ENCODE data around the gene WDR1. TPM values are rescaled to one million over a fixed set of nuclear protein-coding genes. Genes with fewer than 3 reads are reported as not detected.

The WDR1 gene
- total RNA-seq, 1 experiment from 2014 or later = 367 TPM

DNA sequence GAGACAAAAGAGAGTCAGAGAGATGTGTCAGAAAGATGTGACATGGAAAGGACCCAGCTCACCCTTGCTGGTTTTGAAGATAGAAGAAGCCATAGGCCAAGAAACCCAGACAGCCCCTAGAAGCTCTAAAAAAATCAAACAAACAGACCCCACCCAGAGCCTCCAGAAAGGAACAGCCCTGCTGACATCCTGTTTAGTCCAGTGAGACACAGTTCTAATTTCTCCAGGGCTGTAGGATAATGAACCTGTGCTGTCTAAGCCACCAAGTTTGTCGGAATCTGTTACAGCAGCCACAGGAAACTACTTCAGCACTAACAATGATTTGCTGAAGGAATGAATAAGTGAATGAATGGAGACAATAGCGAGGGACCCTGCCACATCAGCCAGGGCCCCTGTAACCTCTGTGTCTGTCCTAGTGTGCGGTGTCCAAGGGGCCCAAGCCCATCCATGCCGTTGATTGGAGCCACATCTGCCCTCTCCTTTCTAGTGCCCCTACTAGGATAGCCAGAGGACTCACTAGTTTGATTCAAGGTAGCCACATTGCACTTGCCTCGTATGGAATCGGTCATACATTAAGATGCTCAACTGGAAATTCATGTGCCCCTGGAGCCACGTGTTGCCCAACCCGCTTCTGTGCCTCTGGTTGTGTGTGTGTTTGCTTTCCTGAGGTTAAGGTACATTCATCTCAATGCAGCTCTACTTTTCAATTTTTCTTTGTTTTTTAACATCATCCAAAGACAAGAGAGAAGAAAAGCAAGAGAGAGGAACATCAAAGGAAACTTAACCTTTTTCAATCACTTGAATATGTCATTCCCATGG, 62.8 kb downstream of the WDR1 start:
- no peak overlapping the region for H2AK5ac ChIP-seq (ENCODE audit: insufficient read length, low read length)
- peaks cover 0 to 3% of the 10 kb centered on the region in 2 experiments; a peak in 3 of 5 replicates for H3K9me3 Mint-ChIP-seq

More for the DNA sequence above, 62.8 kb downstream of the WDR1 start:
- H3K36me3 Mint-ChIP-seq (ENCODE audit: insufficient read depth in 1 of 3, low read depth in 3 of 3) = peaks cover 0 to 1% (median 0%) of the 10 kb centered on the region in 3 experiments; a peak in 1 of 7 replicates
- WGBS (ENCODE audit: extremely low coverage, insufficient read length, low lambda C conversion rate) = no CpG with 5 or more reads among the region's 8 CpGs
- H2BK20ac ChIP-seq (ENCODE audit: low read depth, low read length, poor library complexity, severe bottlenecking) = no peak overlapping the region
- H4K5ac ChIP-seq (ENCODE audit: insufficient read length, low read depth, low read length) = no peak overlapping the region
- H4K8ac ChIP-seq (replicated peaks; ENCODE audit: insufficient read length, low read depth, low read length) = no peak overlapping the region
- H3K14ac ChIP-seq (ENCODE audit: insufficient read depth, low read length) = no peak overlapping the region
- no peak overlapping the region for H3K27ac Mint-ChIP-seq
- H2BK120ac ChIP-seq (ENCODE audit: low read depth, low read length, poor library complexity, severe bottlenecking) = no peak overlapping the region
- peaks cover 29 to 30% of the 10 kb centered on the region in 2 experiments for H3K4me1 Mint-ChIP-seq
- H3K4me2 ChIP-seq (ENCODE audit: insufficient read depth, insufficient read length, low read length) = no peak overlapping the region
- no peak overlapping the region for H3T11ph ChIP-seq (ENCODE audit: low read length)
- no peak for DNase-seq
- H3K18ac ChIP-seq (ENCODE audit: insufficient read length, low read depth, low read length) = no peak overlapping the region
- no peak for TF ChIP-seq CTCF (conservative IDR thresholded peaks at IDR 0.05)
- no peak overlapping the region for H3K56ac ChIP-seq (ENCODE audit: insufficient read length, low read depth, low read length)
- H3K27ac ChIP-seq (ENCODE audit: insufficient read length, low read depth, low read length) = no peak overlapping the region
- H2AFZ ChIP-seq (ENCODE audit: low read length) = no peak overlapping the region
- no peaks in the 10 kb centered on the region for H3K23me2 ChIP-seq (ENCODE audit: insufficient read length, low read depth, low read length, poor library complexity, severe bottlenecking)
- H4K20me1 ChIP-seq (ENCODE audit: control insufficient read depth, insufficient read depth, insufficient read length) = no peaks in the 10 kb centered on the region
- no peaks in the 10 kb centered on the region for H3K9me3 ChIP-seq (ENCODE audit: control insufficient read depth, low read depth, low read length)
- no peak overlapping the region for H4K91ac ChIP-seq (ENCODE audit: insufficient read length, low read depth, low read length)
- H3K9ac ChIP-seq (ENCODE audit: extremely low read depth, insufficient read length, low read length) = no peak overlapping the region
- H3K4ac ChIP-seq (ENCODE audit: low read depth, low read length) = no peak overlapping the region
- no peak overlapping the region for H2BK5ac ChIP-seq (ENCODE audit: insufficient read length, low read length)
- peaks cover 8% of the 10 kb centered on the region for H3K27me3 Mint-ChIP-seq (ENCODE audit: low read depth)
- no peaks in the 10 kb centered on the region for H3K79me2 ChIP-seq (ENCODE audit: insufficient read depth, low read length)
- no peaks in the 10 kb centered on the region for H3K79me1 ChIP-seq (ENCODE audit: insufficient read depth, low read depth, low read length, poor library complexity, severe bottlenecking)
- H2BK15ac ChIP-seq (ENCODE audit: low read depth, low read length) = no peak overlapping the region
- H3K4me3 Mint-ChIP-seq = no peak overlapping the region
- H3K4me1 ChIP-seq (ENCODE audit: insufficient read depth, low read length) = peaks cover 2% of the 10 kb centered on the region; the same call in 1 of the 2 replicates
- no peak overlapping the region for H3K23ac ChIP-seq (ENCODE audit: insufficient read length, low read depth, low read length)
- H2BK12ac ChIP-seq (ENCODE audit: insufficient read length, low read depth, low read length) = no peak overlapping the region
- H3K27me3 ChIP-seq (ENCODE audit: insufficient read depth, low read length) = no peaks in the 10 kb centered on the region

Data from H9 (cell line).